Measurements from ENCODE around the gene KCNAB1. TPM values are rescaled to one million over a fixed set of nuclear protein-coding genes. Genes with fewer than 3 reads are reported as not detected.

The KCNAB1 gene
- total RNA-seq, 1 donor from 2014 or later, result 2.4 TPM

DNA sequence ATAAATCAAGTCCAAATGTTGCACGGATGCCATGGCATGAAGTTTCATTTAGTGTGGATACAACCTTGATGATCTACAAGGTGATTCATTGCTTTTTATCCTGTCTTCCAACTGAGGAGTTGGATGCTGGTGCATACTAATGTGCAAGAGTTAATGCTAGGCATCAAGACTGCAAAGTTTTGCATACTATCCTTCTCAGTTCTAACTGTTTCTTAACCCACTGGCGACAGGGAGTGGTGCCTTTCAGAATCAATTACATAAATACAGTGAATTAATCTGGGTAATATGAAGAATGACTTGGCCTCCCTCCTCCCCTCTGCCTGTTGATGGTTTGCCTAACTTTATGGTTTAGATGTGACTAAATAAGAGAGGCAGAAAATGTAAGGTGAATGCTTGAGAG lies 43.5 kb downstream of the KCNAB1 start:
- Histone ChIP-seq H3K4me3 (no peak overlapping the region), H3K36me3 (no peaks in the 10 kb centered on the region), H3K4me1 (no peaks in the 10 kb centered on the region), H3K27me3 (ENCODE audit: low read depth) (no peaks in the 10 kb centered on the region), H3K27ac (replicated peaks) (no peak overlapping the region), H3K9me3 (replicated peaks) (no peaks in the 10 kb centered on the region)
- intact Hi-C loops (cut with micrococcal nuclease), result no loop called here
- TF ChIP-seq, protein P1, sequence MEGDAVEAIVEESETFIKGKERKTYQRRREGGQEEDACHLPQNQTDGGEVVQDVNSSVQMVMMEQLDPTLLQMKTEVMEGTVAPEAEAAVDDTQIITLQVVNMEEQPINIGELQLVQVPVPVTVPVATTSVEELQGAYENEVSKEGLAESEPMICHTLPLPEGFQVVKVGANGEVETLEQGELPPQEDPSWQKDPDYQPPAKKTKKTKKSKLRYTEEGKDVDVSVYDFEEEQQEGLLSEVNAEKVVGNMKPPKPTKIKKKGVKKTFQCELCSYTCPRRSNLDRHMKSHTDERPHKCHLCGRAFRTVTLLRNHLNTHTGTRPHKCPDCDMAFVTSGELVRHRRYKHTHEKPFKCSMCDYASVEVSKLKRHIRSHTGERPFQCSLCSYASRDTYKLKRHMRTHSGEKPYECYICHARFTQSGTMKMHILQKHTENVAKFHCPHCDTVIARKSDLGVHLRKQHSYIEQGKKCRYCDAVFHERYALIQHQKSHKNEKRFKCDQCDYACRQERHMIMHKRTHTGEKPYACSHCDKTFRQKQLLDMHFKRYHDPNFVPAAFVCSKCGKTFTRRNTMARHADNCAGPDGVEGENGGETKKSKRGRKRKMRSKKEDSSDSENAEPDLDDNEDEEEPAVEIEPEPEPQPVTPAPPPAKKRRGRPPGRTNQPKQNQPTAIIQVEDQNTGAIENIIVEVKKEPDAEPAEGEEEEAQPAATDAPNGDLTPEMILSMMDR (IDR thresholded peaks at IDR 0.05; ENCODE audit: borderline replicate concordance), result no peak
- DNase-seq, result no peak

DNA sequence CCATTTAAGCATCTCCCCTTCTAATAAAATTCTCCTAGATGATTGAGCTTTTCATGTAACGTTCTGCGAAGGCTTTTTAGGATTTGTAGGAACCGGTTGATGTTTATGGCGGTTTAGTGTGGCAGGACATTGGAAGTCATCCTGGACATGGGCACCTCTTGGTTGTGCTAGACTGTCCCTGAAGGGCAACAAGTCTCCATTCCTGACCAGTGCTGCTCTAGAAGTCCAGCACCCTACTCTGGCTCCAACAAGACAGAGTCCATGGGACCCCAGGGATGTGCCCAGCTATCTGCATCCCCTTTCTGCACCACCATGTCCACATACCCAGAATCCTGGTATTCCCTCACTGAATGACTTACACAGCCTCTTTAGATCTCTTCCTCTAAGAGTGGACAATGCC lies 46.4 kb downstream of the KCNAB1 start:
- TF ChIP-seq, protein P1 (IDR thresholded peaks at IDR 0.05; ENCODE audit: borderline replicate concordance), result no peak

DNA sequence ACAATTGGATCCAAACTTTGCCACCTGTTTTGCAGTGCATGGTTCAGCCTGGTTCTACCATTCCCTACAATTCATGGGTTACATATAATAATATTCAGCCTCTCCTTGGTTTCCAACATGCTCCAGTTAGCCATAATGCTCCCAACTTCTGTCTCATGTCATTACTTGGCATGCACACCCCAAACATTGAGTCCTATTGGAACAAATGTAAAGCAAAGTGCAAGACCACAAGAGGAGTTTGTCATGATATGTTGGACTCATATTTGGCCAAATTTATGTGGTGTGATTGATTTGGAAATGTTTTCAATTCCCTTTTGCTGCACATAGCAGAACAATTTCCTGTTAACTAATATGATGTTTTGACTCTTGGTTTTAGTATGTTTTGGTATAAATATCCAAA lies 50.2 kb downstream of the KCNAB1 start:
- Histone ChIP-seq H3K36me3 (no peaks in the 10 kb centered on the region), H3K4me3 (no peak overlapping the region), H3K4me1 (no peaks in the 10 kb centered on the region), H3K9me3 (replicated peaks) (no peaks in the 10 kb centered on the region), H3K27me3 (ENCODE audit: low read depth) (no peaks in the 10 kb centered on the region), H3K27ac (replicated peaks) (no peak overlapping the region)
- DNase-seq, result no peak
- intact Hi-C loops (cut with micrococcal nuclease), result no loop called here
- TF ChIP-seq, protein P1 (IDR thresholded peaks at IDR 0.05; ENCODE audit: borderline replicate concordance), result no peak

More for the DNA sequence above, 46.4 kb downstream of the KCNAB1 start:
- Histone ChIP-seq H3K36me3 (no peaks in the 10 kb centered on the region), H3K27me3 (ENCODE audit: low read depth) (no peaks in the 10 kb centered on the region), H3K4me3 (no peak overlapping the region), H3K4me1 (no peaks in the 10 kb centered on the region), H3K27ac (replicated peaks) (no peak overlapping the region), H3K9me3 (replicated peaks) (no peaks in the 10 kb centered on the region)
- intact Hi-C loops (cut with micrococcal nuclease), result no loop called here
- no peak for DNase-seq

DNA sequence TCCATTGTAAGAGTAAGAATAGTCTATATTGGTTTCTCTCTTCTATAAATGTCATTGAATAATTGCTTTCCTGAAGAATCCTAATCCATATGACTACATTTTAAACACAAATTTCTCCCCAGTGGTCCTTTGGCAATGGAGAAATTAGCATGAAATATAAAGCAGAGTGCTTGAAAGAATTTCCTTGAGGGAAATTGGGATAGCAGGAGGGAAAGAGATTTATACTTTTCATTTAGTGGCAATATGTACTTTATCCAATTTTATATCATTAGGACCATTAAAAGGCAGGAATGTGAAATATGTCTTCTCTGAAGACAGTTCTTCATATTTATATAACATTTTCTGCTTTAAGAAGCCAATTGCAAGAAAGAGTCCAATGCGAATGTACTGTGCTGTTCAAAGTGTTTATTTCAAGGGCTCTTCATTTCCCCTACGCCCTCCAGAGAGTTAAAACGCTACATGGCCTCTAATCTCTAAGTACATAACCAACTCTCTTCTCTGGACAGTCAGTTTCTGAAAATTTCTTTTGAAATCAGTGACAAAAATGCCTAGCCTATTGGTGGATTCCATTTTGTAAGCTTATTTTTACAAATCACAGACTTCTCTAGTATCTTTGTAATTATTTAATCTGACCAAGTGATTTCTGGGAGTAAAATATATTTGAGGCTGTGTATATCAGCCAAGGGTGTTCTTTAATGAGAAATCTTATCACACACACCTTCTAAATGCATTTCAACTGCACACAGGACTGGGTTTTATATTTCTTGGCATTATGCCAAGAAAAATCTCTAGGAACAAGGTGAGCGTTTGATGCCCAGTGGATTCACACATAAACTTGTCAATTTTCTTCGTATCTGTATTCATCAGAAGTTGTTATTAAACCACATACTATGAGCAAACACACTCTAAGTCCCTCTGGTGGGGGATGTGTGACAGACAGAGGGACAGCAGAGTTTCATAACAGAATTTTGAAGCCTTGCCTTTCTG lies 51.2 kb downstream of the KCNAB1 start:
- H3K9me3 ChIP-seq (replicated peaks), result no peaks in the 10 kb centered on the region
- TF ChIP-seq, protein P1 (IDR thresholded peaks at IDR 0.05; ENCODE audit: borderline replicate concordance), result no peak
- no peak for DNase-seq
- H3K27me3 ChIP-seq (ENCODE audit: low read depth), result no peaks in the 10 kb centered on the region
- no peak overlapping the region for H3K4me3 ChIP-seq
- H3K4me1 ChIP-seq, result no peaks in the 10 kb centered on the region
- H3K36me3 ChIP-seq, result no peaks in the 10 kb centered on the region
- H3K27ac ChIP-seq (replicated peaks), result no peak overlapping the region
- intact Hi-C loops (cut with micrococcal nuclease), result no loop called here

DNA sequence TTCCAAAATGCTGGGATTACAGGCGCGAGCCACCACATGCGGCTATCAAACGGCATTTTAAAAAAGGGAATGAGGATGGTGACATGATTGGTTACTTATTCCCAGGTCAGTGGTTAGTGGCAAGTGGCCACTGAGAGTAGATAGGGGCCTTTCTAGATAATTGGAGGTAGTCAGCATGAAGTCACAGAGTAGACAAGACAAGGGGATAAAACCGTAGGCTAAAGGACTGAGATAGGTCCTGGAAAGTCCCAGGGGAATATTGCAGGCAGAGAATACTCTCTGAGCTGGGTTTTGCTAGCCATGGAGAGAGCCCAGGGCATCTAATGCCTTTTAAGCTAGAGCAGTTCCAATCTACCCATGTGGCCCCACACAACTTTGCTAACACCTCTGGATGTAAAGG lies 52.2 kb downstream of the KCNAB1 start:
- DNase-seq, result no peak
- H3K36me3 ChIP-seq, result no peaks in the 10 kb centered on the region
- H3K27ac ChIP-seq (replicated peaks), result no peak overlapping the region
- H3K27me3 ChIP-seq (ENCODE audit: low read depth), result no peaks in the 10 kb centered on the region
- TF ChIP-seq, protein P1 (IDR thresholded peaks at IDR 0.05; ENCODE audit: borderline replicate concordance), result no peak
- intact Hi-C loops (cut with micrococcal nuclease), result no loop called here
- no peaks in the 10 kb centered on the region for H3K4me1 ChIP-seq
- H3K4me3 ChIP-seq, result no peak overlapping the region
- no peaks in the 10 kb centered on the region for H3K9me3 ChIP-seq (replicated peaks)
